SH-SY5Y (cell line): ENCODE data around the gene CFLAR.

Experiments
- GATA2 ChIP-seq: IDR thresholded peaks from 2 replicates; pipeline ENCODE4 v1.6.1; 2011; ENCODE audit warnings: mild to moderate bottlenecking, low read depth, low read length
- GATA3 ChIP-seq: IDR thresholded peaks from 2 replicates; pipeline ENCODE4 v1.6.1; 2011; ENCODE audit warnings: low read depth, mild to moderate bottlenecking, low read length, moderate library complexity

GRCh38 chr2:201127570-201127969, 11.6 kb downstream of the CFLAR start:
- TF ChIP-seq GATA2 (no peak), GATA3 (no peak)
